HG02884 (cell line): ENCODE measurements around the gene PRKN.

ENCODE experiments used
- ATAC-seq: cut with Tn5 transposase; IDR thresholded peaks from one replicate; pipeline ENCODE4 v1.9.1; 2021; ENCODE audit warnings: mild to moderate bottlenecking, moderate library complexity; ENCODE audit not compliant: unreplicated experiment

Gene PRKN

GRCh38 chr6:161941565-161941964, 786.0 kb downstream of the PRKN start:
- no peak for ATAC-seq

GRCh38 chr6:161940519-161940918, 787.0 kb downstream of the PRKN start:
- ATAC-seq: no peak

GRCh38 chr6:161926324-161926723, 801.2 kb downstream of the PRKN start:
- ATAC-seq: no peak

GRCh38 chr6:161924516-161925116, 803.0 kb downstream of the PRKN start:
- no peak for ATAC-seq

- no peak for ATAC-seq
Observed at GRCh38 chr6:161922631-161923119, 804.9 kb downstream of the PRKN start.

- no peak for ATAC-seq
Observed at GRCh38 chr6:161921602-161922395, 805.8 kb downstream of the PRKN start.

DNA sequence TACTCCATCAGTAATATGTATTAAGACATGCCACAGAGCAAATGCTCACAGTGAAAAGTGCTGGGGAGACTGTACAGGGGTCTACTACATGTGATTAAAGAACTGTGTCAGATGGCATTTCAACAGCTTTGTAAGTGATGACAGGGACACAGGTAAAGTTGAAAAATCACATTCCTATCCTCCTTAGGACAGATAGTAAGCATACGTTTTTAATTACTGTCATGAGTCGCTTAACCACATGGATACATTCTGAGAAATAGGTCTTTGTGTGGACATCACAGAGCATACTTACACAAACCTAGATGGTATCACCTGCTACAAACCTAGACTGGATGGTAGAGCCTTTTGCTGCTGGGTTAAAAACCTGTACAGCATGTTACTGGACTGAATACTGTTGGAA, 807.9 kb downstream of the PRKN start:
- ATAC-seq: no peak

- no peak for ATAC-seq
Observed at GRCh38 chr6:161918628-161919205, 808.8 kb downstream of the PRKN start.

GRCh38 chr6:161918109-161918531, 809.4 kb downstream of the PRKN start:
- ATAC-seq: no peak

GRCh38 chr6:161917645-161918044, 809.9 kb downstream of the PRKN start:
- no peak for ATAC-seq

DNA sequence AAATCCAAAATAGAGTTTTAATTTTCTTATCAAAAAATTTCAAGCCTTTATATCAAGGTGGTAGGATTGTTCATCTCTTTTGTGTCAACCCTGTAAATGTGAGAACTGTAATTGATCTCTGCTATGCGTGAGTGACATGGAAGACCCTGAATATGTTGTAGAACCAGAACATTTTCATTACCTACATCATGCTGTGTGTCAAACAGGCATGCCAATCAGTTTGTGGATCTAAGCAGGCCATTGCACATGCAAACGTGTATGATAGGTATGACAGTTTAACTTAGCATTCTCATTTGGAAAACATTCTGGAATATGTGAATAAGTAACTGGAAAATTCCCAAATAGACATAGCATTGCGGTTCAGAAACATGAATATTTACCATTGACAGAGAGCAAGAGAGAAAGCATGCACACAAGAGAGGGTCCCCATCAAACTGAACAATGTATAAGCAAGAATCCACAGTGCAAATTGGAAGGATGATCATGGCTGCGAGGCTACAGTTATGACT, 812.1 kb downstream of the PRKN start:
- no peak for ATAC-seq

DNA sequence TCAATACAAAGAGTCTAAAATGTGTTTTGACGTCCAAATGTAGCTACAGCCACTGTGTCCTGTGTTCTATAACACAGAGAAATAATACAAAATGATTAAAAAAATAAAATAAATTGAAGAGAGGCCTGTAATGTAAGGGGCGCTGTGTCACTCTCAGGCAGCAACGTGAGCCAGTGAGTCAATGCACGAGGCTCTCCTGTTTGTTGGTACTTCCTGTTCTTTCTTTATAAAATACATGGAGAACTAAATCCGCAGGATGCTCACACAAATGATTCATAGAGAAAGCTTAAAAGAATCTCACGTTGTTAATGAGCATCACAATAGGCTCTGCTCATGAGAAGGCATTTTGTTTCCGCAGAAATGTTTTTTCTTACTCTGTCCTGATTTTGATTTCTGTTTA, 818.7 kb downstream of the PRKN start:
- no peak for ATAC-seq

DNA sequence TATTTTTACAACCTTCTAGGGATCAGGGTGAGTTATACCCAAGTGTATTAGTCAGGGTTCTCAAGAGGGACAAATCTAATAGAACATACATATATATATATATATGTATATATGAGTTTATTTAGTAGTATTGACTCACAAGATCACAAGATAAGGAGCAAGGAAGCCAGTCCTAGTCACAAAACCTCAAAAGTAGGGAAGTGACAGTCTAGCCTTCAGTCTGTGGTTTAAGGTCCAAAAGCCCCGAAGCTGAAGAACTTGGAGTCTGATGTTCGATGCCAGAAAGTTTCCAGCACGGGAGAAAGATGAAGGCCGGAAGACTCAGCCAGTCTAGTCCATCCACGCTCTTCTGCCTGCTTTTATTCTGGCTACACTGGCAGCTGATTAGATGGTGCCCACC, 821.0 kb downstream of the PRKN start:
- ATAC-seq: no peak

- no peak for ATAC-seq
Observed at GRCh38 chr6:161903584-161904212, 823.9 kb downstream of the PRKN start.

- ATAC-seq: no peak
Observed at GRCh38 chr6:161901740-161902426, 825.7 kb downstream of the PRKN start.

DNA sequence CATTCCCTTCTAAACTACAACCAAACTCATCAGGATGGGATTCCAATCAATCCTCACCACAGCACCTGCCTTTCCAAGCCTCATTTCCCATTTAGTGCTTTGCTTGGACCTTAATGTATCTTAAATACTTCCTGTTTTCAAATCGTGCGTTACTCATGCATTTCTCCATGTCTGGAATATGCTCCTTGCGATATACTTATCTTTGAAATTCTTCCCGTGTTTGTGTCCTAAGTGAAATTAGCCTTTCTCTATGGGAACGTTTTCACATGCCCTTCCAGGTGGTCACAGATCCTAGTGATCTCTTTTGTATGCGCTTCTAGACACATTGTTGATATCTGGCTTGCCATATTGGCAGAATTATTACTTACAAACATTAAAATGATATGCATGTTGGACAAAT, 833.1 kb downstream of the PRKN start:
- no peak for ATAC-seq

- no peak for ATAC-seq
Observed at GRCh38 chr6:161891542-161891941, 836.0 kb downstream of the PRKN start.

GRCh38 chr6:161890832-161891297, 836.7 kb downstream of the PRKN start:
- ATAC-seq: no peak

DNA sequence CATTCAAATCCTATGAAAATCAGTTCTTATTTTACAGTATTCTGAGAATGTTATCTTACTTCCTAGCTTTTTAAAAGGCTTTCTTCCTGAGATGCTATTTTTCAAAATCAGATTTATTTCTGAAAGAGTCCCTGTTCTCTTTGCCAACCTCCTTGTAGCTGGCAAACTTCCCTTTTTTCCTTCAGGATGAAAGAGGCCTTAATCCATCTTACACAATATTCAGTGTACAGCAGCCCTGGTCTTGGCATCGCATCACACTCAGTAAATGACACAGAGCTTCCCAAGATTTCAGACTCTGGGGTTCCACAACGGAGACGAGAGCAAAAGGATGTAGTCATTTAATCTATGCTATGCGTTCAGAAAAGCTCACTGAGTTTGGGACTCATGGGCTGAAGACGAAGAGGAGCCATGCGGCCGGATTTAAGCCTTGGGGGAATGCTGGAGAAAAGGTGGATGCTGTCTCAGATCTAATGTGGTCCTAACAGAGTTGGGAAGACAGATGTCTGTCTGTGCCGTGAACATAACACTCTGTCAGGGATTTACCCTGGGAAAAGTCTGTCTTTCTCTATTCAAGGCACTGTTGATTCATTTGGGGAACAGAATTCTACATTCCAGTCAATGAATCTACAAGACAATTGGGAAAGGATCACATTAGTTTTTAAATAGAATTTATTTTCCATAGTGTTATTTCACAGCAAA, 837.3 kb downstream of the PRKN start:
- no peak for ATAC-seq

DNA sequence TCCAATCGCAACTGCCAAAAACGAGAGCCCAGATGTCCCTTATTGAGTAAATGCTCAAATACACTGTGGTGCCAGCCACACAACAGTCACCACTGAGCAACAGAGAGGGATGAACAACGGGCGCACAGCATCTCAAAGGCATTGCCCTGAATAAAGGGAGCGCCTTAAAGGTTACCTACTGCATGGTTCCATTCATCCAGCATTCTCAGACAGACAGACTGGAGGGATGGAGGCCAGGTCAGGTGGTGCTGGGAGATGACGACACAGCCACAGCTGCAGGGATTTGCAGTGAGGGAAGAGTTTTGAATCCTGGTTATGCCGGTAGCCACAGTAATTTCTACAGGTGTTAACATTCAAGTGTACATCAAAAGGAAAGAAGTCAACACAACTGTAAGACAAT, 838.2 kb downstream of the PRKN start:
- ATAC-seq: no peak
